Measurements from ENCODE around the gene KRT77.

Gene KRT77

GRCh38 chr12:52690351-52691075, 12.8 kb downstream of the KRT77 start:
- DNase-seq (ENCODE audit: insufficient read length) (no peak), FAIRE-seq (no peak)
- TF ChIP-seq POLR2AphosphoS5 (IDR thresholded peaks at IDR 0.05; ENCODE audit: low read depth, low read length) (no peak), POLR2A (IDR thresholded peaks at IDR 0.05; ENCODE audit: low read depth, low read length) (no peak), TAF1 (IDR thresholded peaks at IDR 0.05; ENCODE audit: borderline replicate concordance, low read depth, low read length) (no peak)

- no peak for FAIRE-seq
- no peak for DNase-seq (ENCODE audit: insufficient read length)
Measured at GRCh38 chr12:52689936-52690335, 13.4 kb downstream of the KRT77 start.

DNA sequence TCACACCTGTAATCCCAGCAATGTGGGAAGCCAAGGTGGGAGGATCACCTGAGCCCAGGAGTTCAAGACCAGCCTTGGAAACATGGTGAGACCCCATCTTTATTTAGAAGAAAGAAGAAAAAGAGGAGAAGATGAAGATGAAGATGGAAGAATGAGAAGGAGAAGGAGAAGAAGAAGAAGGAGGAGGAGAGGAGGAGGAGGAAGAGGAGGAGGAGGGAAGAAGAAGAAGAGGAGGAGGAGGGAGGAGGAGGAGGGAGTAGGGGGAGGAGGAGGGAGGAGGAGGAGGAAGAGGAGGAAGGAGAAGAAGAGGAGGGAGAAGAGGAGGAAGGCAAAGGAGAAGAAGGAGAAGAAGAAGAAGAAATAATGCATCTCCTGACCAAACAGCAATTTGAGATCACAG, 14.1 kb downstream of the KRT77 start:
- TF ChIP-seq POLR2AphosphoS5 (IDR thresholded peaks at IDR 0.05; ENCODE audit: low read depth, low read length) (no peak), POLR2A (IDR thresholded peaks at IDR 0.05; ENCODE audit: low read depth, low read length) (no peak)
- FAIRE-seq (no peak), DNase-seq (ENCODE audit: insufficient read length) (no peak)

More at GRCh38 chr12:52689936-52690335, 13.4 kb downstream of the KRT77 start:
- no peak for TF ChIP-seq TAF1 (IDR thresholded peaks at IDR 0.05; ENCODE audit: borderline replicate concordance, low read depth, low read length)
- TF ChIP-seq POLR2A (IDR thresholded peaks at IDR 0.05; ENCODE audit: low read depth, low read length) = no peak
- no peak for TF ChIP-seq POLR2AphosphoS5 (IDR thresholded peaks at IDR 0.05; ENCODE audit: low read depth, low read length)

DNA sequence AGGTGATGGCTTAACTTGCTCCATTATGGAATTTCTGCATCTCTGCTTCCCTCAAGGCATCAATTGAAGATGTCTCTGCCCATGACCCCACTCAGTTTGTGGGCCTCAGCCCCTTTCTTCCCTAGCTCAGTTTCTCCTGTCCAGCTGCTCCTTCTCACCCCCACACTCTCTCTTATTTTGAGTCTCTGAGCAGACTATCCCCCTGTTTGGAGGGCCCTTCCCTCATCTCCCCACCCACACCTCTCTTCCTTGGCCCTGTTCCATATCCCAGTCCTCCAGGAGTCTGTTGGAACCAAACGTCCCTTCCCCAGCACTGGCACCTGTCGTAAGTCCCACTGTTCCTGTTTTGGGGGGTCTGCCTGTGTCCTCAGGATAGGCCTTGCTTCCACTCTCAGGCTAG, 14.8 kb downstream of the KRT77 start:
- DNase-seq (ENCODE audit: insufficient read length) (no peak), FAIRE-seq (no peak)
- no peak for TF ChIP-seq TAF1 (IDR thresholded peaks at IDR 0.05; ENCODE audit: borderline replicate concordance, low read depth, low read length)
- no peak for TF ChIP-seq POLR2AphosphoS5 (IDR thresholded peaks at IDR 0.05; ENCODE audit: low read depth, low read length)
- no peak for TF ChIP-seq POLR2A (IDR thresholded peaks at IDR 0.05; ENCODE audit: low read depth, low read length)

- FAIRE-seq (no peak), DNase-seq (ENCODE audit: insufficient read length) (no peak)
- TF ChIP-seq POLR2A (IDR thresholded peaks at IDR 0.05; ENCODE audit: low read depth, low read length) (no peak), TAF1 (IDR thresholded peaks at IDR 0.05; ENCODE audit: borderline replicate concordance, low read depth, low read length) (no peak), POLR2AphosphoS5 (IDR thresholded peaks at IDR 0.05; ENCODE audit: low read depth, low read length) (no peak)
Measured at GRCh38 chr12:52687497-52688385, 15.6 kb downstream of the KRT77 start.

- DNase-seq (ENCODE audit: insufficient read length) (no peak), FAIRE-seq (no peak)
- TF ChIP-seq POLR2A (IDR thresholded peaks at IDR 0.05; ENCODE audit: low read depth, low read length) = no peak
- TF ChIP-seq TAF1 (IDR thresholded peaks at IDR 0.05; ENCODE audit: borderline replicate concordance, low read depth, low read length) = no peak
- no peak for TF ChIP-seq POLR2AphosphoS5 (IDR thresholded peaks at IDR 0.05; ENCODE audit: low read depth, low read length)
Measured at GRCh38 chr12:52686756-52687487, 16.4 kb downstream of the KRT77 start.

GRCh38 chr12:52686063-52686462, 17.3 kb downstream of the KRT77 start:
- TF ChIP-seq POLR2A (IDR thresholded peaks at IDR 0.05; ENCODE audit: low read depth, low read length) = no peak
- no peak for TF ChIP-seq POLR2AphosphoS5 (IDR thresholded peaks at IDR 0.05; ENCODE audit: low read depth, low read length)
- no peak for TF ChIP-seq TAF1 (IDR thresholded peaks at IDR 0.05; ENCODE audit: borderline replicate concordance, low read depth, low read length)
- FAIRE-seq = no peak

GRCh38 chr12:52685406-52685890, 17.9 kb downstream of the KRT77 start:
- FAIRE-seq (no peak), DNase-seq (ENCODE audit: insufficient read length) (no peak)
- TF ChIP-seq TAF1 (IDR thresholded peaks at IDR 0.05; ENCODE audit: borderline replicate concordance, low read depth, low read length) = no peak
- TF ChIP-seq POLR2A (IDR thresholded peaks at IDR 0.05; ENCODE audit: low read depth, low read length) = no peak
- no peak for TF ChIP-seq POLR2AphosphoS5 (IDR thresholded peaks at IDR 0.05; ENCODE audit: low read depth, low read length)

More at GRCh38 chr12:52686063-52686462, 17.3 kb downstream of the KRT77 start:
- no peak for DNase-seq (ENCODE audit: insufficient read length)

- FAIRE-seq (no peak), DNase-seq (ENCODE audit: insufficient read length) (no peak)
- TF ChIP-seq POLR2A (IDR thresholded peaks at IDR 0.05; ENCODE audit: low read depth, low read length) (no peak), TAF1 (IDR thresholded peaks at IDR 0.05; ENCODE audit: borderline replicate concordance, low read depth, low read length) (no peak), POLR2AphosphoS5 (IDR thresholded peaks at IDR 0.05; ENCODE audit: low read depth, low read length) (no peak)
Measured at GRCh38 chr12:52684431-52684830, 18.9 kb downstream of the KRT77 start.

DNA sequence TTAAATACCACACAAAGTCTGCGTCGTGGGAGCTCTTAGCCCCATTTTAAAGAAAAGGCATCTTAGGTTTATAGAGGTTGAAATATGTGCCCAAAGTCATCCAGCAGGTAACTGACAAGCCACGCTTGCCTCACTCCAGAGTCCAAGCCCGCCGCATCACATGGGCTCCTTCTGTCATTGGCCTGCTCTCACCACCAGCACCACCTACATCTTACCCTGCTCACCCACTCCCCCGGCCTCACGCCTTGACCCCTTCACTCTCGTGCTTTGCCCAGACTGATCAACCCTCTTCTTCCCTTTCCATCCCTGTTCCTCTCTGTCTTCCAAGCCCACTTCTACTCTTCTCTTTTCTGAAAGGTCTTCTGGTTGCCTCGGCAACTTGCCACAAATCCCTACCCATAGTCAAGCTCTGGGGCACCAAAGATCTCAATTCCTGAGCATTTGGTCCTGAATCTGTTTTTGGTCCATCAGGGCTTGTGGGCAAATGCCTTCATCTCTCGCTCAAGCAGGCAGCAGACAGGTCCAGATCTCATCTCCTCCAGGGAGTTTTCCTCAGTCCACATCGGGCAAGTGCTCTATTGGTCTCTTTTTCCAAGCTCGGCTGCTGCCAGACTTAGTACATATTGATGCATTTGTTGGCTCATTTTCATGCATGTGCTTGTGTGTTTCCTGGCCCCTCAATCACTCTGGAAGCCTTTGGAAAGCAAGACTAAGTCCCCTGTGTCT, 19.6 kb downstream of the KRT77 start:
- TF ChIP-seq TAF1 (IDR thresholded peaks at IDR 0.05; ENCODE audit: borderline replicate concordance, low read depth, low read length) (no peak), POLR2AphosphoS5 (IDR thresholded peaks at IDR 0.05; ENCODE audit: low read depth, low read length) (no peak), POLR2A (IDR thresholded peaks at IDR 0.05; ENCODE audit: low read depth, low read length) (no peak)
- DNase-seq (ENCODE audit: insufficient read length) = no peak
- no peak for FAIRE-seq

Data from GM12892 (cell line).